Omental fat pad (tissue), 4 donors: Measurements from ENCODE around the gene NUBP2. TPM values are rescaled to one million over a fixed set of nuclear protein-coding genes. Genes with fewer than 3 reads are reported as not detected.

Experiments
- ATAC-seq: fragments of 150-250 bp; one replicate; pipeline ENCODE4 v1.9.1; 2016; ENCODE audit warnings: mild to moderate bottlenecking, moderate library complexity; ENCODE audit not compliant: low FRiP score
- DNase-seq: peaks from one replicate; pipeline ENCODE4 v3.0.0-alpha.2; 2019; ENCODE audit warnings: low spot score
- total RNA-seq, 4 donors: library from RNA; depleted of rRNA; stranded (reverse); fragments of >200 nt; gene quantifications; one replicate each; pipeline ENCODE4 v1.1.0, GENCODE V29; 2016
- TF ChIP-seq, protein P1 (sequence below), 3 donors: fragments of 450-650 bp; IDR thresholded peaks; one replicate each; pipeline ENCODE4 v1.5.1; 2016 to 2017; ENCODE audit warnings: antibody characterized with exemption in 3 of 3, mild to moderate bottlenecking in 3 of 3, moderate library complexity in 2 of 3

Gene NUBP2
- total RNA-seq, 4 donors from 2014 or later = 49.2 to 85.9 (median 60.2) TPM

- TF ChIP-seq, protein P1, sequence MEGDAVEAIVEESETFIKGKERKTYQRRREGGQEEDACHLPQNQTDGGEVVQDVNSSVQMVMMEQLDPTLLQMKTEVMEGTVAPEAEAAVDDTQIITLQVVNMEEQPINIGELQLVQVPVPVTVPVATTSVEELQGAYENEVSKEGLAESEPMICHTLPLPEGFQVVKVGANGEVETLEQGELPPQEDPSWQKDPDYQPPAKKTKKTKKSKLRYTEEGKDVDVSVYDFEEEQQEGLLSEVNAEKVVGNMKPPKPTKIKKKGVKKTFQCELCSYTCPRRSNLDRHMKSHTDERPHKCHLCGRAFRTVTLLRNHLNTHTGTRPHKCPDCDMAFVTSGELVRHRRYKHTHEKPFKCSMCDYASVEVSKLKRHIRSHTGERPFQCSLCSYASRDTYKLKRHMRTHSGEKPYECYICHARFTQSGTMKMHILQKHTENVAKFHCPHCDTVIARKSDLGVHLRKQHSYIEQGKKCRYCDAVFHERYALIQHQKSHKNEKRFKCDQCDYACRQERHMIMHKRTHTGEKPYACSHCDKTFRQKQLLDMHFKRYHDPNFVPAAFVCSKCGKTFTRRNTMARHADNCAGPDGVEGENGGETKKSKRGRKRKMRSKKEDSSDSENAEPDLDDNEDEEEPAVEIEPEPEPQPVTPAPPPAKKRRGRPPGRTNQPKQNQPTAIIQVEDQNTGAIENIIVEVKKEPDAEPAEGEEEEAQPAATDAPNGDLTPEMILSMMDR (IDR thresholded peaks at IDR 0.05) = no peak
- ATAC-seq = no peak
- DNase-seq = no peak
Observed at GRCh38 chr16:1764971-1765370, 17.8 kb upstream of the NUBP2 start.

GRCh38 chr16:1765826-1766225 lies 16.9 kb upstream of the NUBP2 start:
- TF ChIP-seq, protein P1 (IDR thresholded peaks at IDR 0.05) = no peak
- ATAC-seq (no peak), DNase-seq (no peak)

DNA sequence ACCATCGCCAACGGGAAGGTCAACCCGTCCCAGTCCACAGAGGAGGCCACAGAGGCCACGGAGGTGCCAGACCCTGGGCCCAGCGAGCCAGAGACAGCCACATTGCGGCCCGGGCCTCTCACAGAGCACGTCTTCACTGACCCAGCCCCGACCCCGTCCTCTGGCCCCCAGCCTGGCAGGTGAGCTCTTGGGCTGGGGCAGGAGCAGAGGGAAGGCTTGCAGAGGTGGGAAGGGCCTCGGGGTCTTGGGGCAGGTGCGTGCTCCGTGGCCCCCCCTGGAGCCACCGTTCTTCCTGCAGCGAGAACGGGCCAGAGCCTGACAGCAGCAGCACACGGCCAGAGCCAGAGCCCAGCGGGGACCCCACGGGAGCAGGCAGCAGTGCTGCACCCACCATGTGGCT lies 16.5 kb upstream of the NUBP2 start:
- TF ChIP-seq, protein P1 (IDR thresholded peaks at IDR 0.05) = no peak
- ATAC-seq = no peak
- no peak for DNase-seq

- TF ChIP-seq, protein P1 (IDR thresholded peaks at IDR 0.05) = no peak
- DNase-seq (no peak), ATAC-seq (no peak)
Observed at GRCh38 chr16:1766701-1767100, 16.1 kb upstream of the NUBP2 start.

DNA sequence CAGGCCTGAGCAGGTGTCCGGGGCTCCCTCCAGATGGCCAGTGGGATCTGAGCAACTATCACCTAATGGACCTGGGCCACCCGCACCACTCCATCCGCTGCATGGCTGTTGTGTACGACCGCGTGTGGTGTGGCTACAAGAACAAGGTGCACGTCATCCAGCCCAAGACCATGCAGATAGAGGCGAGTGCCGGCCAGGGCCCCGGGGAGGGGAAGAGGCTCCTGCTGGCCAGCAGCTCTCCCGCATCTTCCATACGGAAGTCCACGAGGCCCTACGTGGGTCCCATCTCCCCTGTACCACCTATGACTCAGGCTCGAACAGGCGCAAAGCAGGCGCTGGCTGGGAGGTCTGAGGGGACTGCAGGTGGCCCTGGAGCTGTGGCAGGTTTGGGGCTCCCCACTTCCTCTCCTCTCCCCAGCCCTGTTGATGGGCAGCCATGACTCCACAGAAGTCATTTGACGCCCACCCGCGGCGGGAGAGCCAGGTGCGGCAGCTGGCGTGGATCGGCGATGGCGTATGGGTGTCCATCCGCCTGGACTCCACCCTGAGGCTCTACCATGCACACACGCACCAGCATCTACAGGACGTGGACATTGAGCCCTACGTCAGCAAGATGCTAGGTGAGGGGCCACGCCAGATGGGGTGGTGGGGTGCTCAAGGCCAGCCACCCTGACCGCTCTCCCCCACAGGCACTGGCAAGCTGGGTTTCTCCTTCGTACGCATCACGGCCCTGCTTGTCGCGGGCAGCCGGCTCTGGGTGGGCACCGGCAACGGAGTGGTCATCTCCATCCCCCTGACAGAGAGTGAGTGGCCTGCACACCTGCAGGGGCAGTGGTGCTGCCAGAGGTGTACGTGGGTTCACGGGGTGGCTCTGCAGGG lies 15.4 kb upstream of the NUBP2 start:
- DNase-seq = no peak
- ATAC-seq = no peak
- TF ChIP-seq, protein P1 (IDR thresholded peaks at IDR 0.05) = no peak

DNA sequence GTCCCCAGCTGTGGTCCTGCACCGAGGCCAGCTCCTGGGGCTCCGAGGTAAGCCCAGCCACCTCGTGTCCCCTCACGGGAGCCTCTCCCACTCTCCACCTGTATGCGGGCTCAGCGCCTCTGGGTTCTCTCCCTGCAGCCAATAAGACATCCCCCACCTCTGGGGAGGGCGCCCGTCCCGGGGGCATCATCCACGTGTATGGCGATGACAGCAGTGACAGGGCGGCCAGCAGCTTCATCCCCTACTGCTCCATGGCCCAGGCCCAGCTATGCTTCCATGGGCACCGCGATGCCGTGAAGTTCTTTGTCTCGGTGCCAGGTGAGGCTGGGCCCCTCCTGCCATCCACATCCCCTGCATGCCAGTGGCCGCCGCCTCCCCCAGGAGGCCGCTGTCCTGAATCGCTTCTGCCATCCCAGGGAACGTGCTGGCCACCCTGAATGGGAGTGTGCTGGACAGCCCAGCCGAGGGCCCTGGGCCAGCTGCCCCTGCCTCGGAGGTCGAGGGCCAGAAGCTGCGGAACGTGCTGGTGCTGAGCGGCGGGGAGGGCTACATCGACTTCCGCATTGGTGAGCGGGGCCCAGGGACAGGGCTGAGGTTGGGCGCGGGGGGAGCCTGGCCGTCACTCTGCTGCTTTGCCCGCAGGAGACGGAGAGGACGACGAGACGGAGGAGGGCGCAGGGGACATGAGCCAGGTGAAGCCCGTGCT lies 14.5 kb upstream of the NUBP2 start:
- DNase-seq (no peak), ATAC-seq (no peak)
- TF ChIP-seq, protein P1 (IDR thresholded peaks at IDR 0.05) = no peak
